Transverse colon (tissue), 3 donors: ENCODE measurements around the gene TRMT2A.

Source experiments
- CTCF ChIP-seq, 5 experiments: fragments of 200-600 bp in 3 of 5; fragments of 450-650 bp in 2 of 5; sonication (generic) in 3 of 5; IDR thresholded peaks; 1 replicate in 2 of 5; 2 replicates in 3 of 5; pipeline ENCODE4 v1.5.1; 2016 to 2017; ENCODE audit warnings: antibody characterized with exemption in 5 of 5, inconsistent platforms in 3 of 5, mild to moderate bottlenecking in 2 of 5, moderate library complexity in 1 of 5
- EP300 ChIP-seq: sonication (generic); formaldehyde crosslinking; IDR thresholded peaks from one replicate; pipeline ENCODE4 v1.6.1; 2017; ENCODE audit warnings: antibody characterized with exemption, low read depth
- POLR2A ChIP-seq: fragments of 450-650 bp; IDR thresholded peaks from one replicate; pipeline ENCODE4 v1.6.1; 2016; ENCODE audit warnings: antibody characterized with exemption, mild to moderate bottlenecking, moderate library complexity

GRCh38 chr22:20165913-20166312, 48.9 kb upstream of the TRMT2A start:
- TF ChIP-seq CTCF (IDR thresholded peaks at IDR 0.05) = no peak
- TF ChIP-seq POLR2A = no peak
- TF ChIP-seq EP300 = no peak
